ENCODE results near the gene STX1B. TPM values are rescaled to one million over a fixed set of nuclear protein-coding genes. Genes with fewer than 3 reads are reported as not detected.

Gene STX1B
- total RNA-seq, 2 donors from 2014 or later: 0.27 to 0.47 TPM

- Mint-ChIP-seq H3K4me3 (no peak overlapping the region), H3K27me3 (peaks cover 27% of the 10 kb centered on the region), H3K4me1 (peaks cover 14% of the 10 kb centered on the region), H3K27ac (no peak overlapping the region), H3K36me3 (ENCODE audit: low read depth) (no peaks in the 10 kb centered on the region)
- DNase-seq (no peak), ATAC-seq (no peak)
- H3K9me3 ChIP-seq (ENCODE audit: control insufficient read depth, low read length, poor library complexity, severe bottlenecking): no peaks in the 10 kb centered on the region
Measured at GRCh38 chr16:31008149-31008548, 2.3 kb downstream of the STX1B start.

- no peaks in the 10 kb centered on the region for H3K36me3 Mint-ChIP-seq (ENCODE audit: low read depth)
- ATAC-seq (no peak), DNase-seq (no peak)
- peaks cover 22% of the 10 kb centered on the region for H3K27me3 Mint-ChIP-seq
- no peaks in the 10 kb centered on the region for H3K9me3 ChIP-seq (ENCODE audit: control insufficient read depth, low read length, poor library complexity, severe bottlenecking)
- H3K27ac Mint-ChIP-seq: no peak overlapping the region
- no peak overlapping the region for H3K4me3 Mint-ChIP-seq
- H3K4me1 Mint-ChIP-seq: peaks cover 14% of the 10 kb centered on the region
Measured at GRCh38 chr16:31007684-31008083, 2.8 kb downstream of the STX1B start.

DNA sequence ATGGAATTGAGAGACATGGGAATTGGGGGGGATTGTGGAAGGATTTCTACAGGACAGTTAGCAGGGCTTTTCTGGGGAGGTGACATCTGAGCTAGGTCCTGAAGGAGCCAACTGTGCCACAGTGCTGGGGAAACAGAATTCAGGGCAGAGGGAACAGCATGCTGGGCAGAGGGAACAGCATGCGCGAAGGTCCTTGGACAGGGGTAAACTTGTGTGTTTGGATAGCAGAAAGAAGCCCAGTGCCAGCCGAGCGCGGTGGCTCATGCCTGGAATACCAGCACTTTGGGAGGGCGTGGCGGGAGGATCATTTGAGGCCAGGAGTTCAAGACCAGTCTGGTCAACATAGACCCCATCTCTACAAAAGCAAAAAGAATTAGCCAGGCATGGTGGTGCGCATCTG lies 3.8 kb downstream of the STX1B start:
- Mint-ChIP-seq H3K36me3 (ENCODE audit: low read depth) (no peaks in the 10 kb centered on the region), H3K27me3 (peaks cover 12% of the 10 kb centered on the region), H3K4me3 (no peak overlapping the region), H3K27ac (peak overlapping the region; percentile 34), H3K4me1 (peaks cover 9% of the 10 kb centered on the region)
- no peak for ATAC-seq
- no peak for DNase-seq
- H3K9me3 ChIP-seq (ENCODE audit: control insufficient read depth, low read length, poor library complexity, severe bottlenecking): no peaks in the 10 kb centered on the region

DNA sequence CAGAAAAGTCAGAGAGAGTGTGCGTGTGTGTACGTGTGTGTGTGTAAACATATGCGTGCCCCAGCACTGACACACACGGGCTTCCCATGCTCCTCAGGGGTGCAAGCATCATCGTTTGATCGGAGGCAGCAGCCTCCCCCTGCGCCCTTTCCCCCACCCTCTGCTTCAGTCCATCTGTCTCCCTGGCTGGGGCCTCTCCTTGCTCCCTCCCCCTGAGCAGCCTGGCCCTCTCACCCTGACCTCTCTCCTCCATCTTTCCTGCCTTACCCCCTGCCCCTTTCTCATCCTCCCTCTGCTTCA lies 4.4 kb downstream of the STX1B start:
- ATAC-seq (no peak), DNase-seq (no peak)
- no peak overlapping the region for H3K4me3 Mint-ChIP-seq
- peaks cover 8% of the 10 kb centered on the region for H3K27me3 Mint-ChIP-seq
- peaks cover 7% of the 10 kb centered on the region for H3K4me1 Mint-ChIP-seq
- no peaks in the 10 kb centered on the region for H3K36me3 Mint-ChIP-seq (ENCODE audit: low read depth)
- H3K9me3 ChIP-seq (ENCODE audit: control insufficient read depth, low read length, poor library complexity, severe bottlenecking): no peaks in the 10 kb centered on the region
- H3K27ac Mint-ChIP-seq: no peak overlapping the region

- Mint-ChIP-seq H3K27me3 (peaks cover 8% of the 10 kb centered on the region), H3K4me3 (no peak overlapping the region), H3K27ac (peak overlapping the region; percentile 34), H3K36me3 (ENCODE audit: low read depth) (no peaks in the 10 kb centered on the region), H3K4me1 (peaks cover 7% of the 10 kb centered on the region)
- DNase-seq: no peak
- no peaks in the 10 kb centered on the region for H3K9me3 ChIP-seq (ENCODE audit: control insufficient read depth, low read length, poor library complexity, severe bottlenecking)
- no peak for ATAC-seq
Measured at GRCh38 chr16:31005350-31006085, 4.9 kb downstream of the STX1B start.

- ATAC-seq (no peak), DNase-seq (no peak)
- H3K27me3 Mint-ChIP-seq: peaks cover 5% of the 10 kb centered on the region
- H3K4me1 Mint-ChIP-seq: peaks cover 2% of the 10 kb centered on the region
- H3K36me3 Mint-ChIP-seq (ENCODE audit: low read depth): no peaks in the 10 kb centered on the region
- no peaks in the 10 kb centered on the region for H3K9me3 ChIP-seq (ENCODE audit: control insufficient read depth, low read length, poor library complexity, severe bottlenecking)
- H3K4me3 Mint-ChIP-seq: no peak overlapping the region
- no peak overlapping the region for H3K27ac Mint-ChIP-seq
Measured at GRCh38 chr16:31004658-31005057, 5.8 kb downstream of the STX1B start.

- H3K9me3 ChIP-seq (ENCODE audit: control insufficient read depth, low read length, poor library complexity, severe bottlenecking): no peaks in the 10 kb centered on the region
- Mint-ChIP-seq H3K27ac (no peak overlapping the region), H3K4me3 (no peak overlapping the region), H3K4me1 (peaks cover 2% of the 10 kb centered on the region), H3K36me3 (ENCODE audit: low read depth) (no peaks in the 10 kb centered on the region), H3K27me3 (no peaks in the 10 kb centered on the region)
- ATAC-seq (no peak), DNase-seq (no peak)
Measured at GRCh38 chr16:31003744-31004143, 6.7 kb downstream of the STX1B start.

DNA sequence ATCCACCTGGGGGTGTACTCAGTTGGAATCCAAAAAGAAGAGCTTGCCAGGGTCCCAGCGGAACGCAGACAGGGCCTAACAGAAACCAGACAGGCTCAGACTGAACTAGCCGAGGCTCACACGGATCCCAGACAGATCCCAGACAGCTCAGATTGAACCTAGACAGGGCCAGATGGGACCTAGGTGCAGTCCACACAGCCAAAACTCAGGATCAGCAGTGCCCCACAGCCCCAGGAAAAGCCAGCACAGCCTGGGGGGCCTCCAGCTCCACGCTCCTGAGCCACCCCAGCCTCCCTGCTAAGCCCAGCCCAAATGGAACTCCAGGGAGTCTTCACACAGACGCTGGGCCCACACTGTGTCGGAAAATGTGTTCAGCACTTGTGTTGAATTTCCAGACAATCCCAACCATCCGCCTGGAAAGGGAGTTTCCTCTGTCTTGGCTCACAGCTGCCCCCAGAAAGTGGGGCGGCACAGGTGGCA lies 7.5 kb downstream of the STX1B start:
- ATAC-seq (no peak), DNase-seq (no peak)
- no peaks in the 10 kb centered on the region for H3K27me3 Mint-ChIP-seq
- H3K36me3 Mint-ChIP-seq (ENCODE audit: low read depth): no peaks in the 10 kb centered on the region
- no peaks in the 10 kb centered on the region for H3K9me3 ChIP-seq (ENCODE audit: control insufficient read depth, low read length, poor library complexity, severe bottlenecking)
- peaks cover 2% of the 10 kb centered on the region for H3K4me1 Mint-ChIP-seq
- H3K4me3 Mint-ChIP-seq: no peak overlapping the region
- H3K27ac Mint-ChIP-seq: peak overlapping the region; percentile 29

GRCh38 chr16:31002250-31002700 lies 8.2 kb downstream of the STX1B start:
- H3K4me3 Mint-ChIP-seq: no peak overlapping the region
- no peaks in the 10 kb centered on the region for H3K9me3 ChIP-seq (ENCODE audit: control insufficient read depth, low read length, poor library complexity, severe bottlenecking)
- no peak overlapping the region for H3K27ac Mint-ChIP-seq
- no peak for ATAC-seq
- H3K4me1 Mint-ChIP-seq: peaks cover 2% of the 10 kb centered on the region
- H3K36me3 Mint-ChIP-seq (ENCODE audit: low read depth): no peaks in the 10 kb centered on the region
- H3K27me3 Mint-ChIP-seq: no peaks in the 10 kb centered on the region
- DNase-seq: no peak

GRCh38 chr16:31001507-31002249 lies 8.8 kb downstream of the STX1B start:
- no peaks in the 10 kb centered on the region for H3K9me3 ChIP-seq (ENCODE audit: control insufficient read depth, low read length, poor library complexity, severe bottlenecking)
- Mint-ChIP-seq H3K36me3 (ENCODE audit: low read depth) (no peaks in the 10 kb centered on the region), H3K4me3 (no peak overlapping the region), H3K27me3 (no peaks in the 10 kb centered on the region), H3K4me1 (peaks cover 2% of the 10 kb centered on the region), H3K27ac (no peak overlapping the region)
- DNase-seq (no peak), ATAC-seq (no peak)

- H3K9me3 ChIP-seq (ENCODE audit: control insufficient read depth, low read length, poor library complexity, severe bottlenecking): no peaks in the 10 kb centered on the region
- H3K4me1 Mint-ChIP-seq: peaks cover 4% of the 10 kb centered on the region
- ATAC-seq (no peak), DNase-seq (no peak)
- no peak overlapping the region for H3K27ac Mint-ChIP-seq
- no peaks in the 10 kb centered on the region for H3K27me3 Mint-ChIP-seq
- no peaks in the 10 kb centered on the region for H3K36me3 Mint-ChIP-seq (ENCODE audit: low read depth)
- no peak overlapping the region for H3K4me3 Mint-ChIP-seq
Measured at GRCh38 chr16:31000671-31001382, 9.6 kb downstream of the STX1B start.

DNA sequence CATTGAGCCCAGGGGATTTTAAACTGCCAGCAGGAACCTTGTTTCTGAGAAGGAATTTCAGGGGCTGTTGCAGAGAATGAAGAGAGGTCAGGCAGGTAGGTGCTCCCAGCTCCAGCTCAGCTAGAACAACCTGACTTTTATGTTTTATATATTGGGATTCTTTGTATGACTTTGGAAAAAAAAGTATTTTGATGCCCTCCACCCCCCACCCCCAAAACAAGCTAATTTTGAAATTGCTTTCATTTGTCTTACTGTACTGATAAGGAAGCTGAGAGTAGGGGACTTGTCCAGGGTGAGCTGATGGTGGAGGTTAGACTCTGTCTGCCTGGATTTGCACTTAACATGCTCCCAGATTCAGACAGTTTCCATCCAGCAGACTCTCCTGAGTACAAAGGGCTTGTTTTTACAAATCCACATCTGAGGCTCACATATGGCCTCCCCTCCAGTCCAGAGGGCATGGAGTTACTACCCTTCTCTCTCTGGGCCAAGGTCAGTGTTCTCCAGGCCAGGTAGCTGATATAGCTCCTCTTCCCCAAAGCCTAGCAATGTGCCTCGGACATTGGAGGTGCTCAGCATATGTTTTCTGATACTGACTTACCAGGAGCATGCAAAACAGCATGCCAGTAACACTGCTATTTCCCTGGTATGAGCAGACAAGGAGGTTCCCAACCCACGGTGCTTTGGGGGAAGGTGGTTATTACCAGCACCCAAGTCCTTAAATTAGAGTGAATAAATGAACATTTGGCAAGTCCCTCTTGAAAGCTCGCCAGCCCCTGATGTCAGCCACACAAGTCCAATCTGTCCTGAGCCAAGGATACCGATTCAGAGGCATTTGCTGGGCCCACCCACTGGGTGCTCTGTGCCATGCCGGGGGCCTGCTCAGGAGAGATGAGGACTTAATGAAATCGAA lies 11.3 kb downstream of the STX1B start:
- H3K9me3 ChIP-seq (ENCODE audit: control insufficient read depth, low read length, poor library complexity, severe bottlenecking): no peaks in the 10 kb centered on the region
- H3K27me3 Mint-ChIP-seq: no peaks in the 10 kb centered on the region
- H3K27ac Mint-ChIP-seq: no peak overlapping the region
- no peak for ATAC-seq
- H3K36me3 Mint-ChIP-seq (ENCODE audit: low read depth): no peaks in the 10 kb centered on the region
- H3K4me1 Mint-ChIP-seq: peaks cover 4% of the 10 kb centered on the region
- no peak overlapping the region for H3K4me3 Mint-ChIP-seq
- no peak for DNase-seq
